Endodermal cell (in vitro differentiated cells): ENCODE data around the gene DENND4B. TPM values are rescaled to one million over a fixed set of nuclear protein-coding genes. Genes with fewer than 3 reads are reported as not detected.

ENCODE experiments used
- DNase-seq: peaks from one replicate; pipeline ENCODE4 v3.0.0-alpha.2; 2017
- H3K27ac ChIP-seq: 2 replicates; pipeline ENCODE4 v1.5.1; 2013; ENCODE audit warnings: mild to moderate bottlenecking, low read depth, low read length, moderate library complexity
- H3K27me3 ChIP-seq: 2 replicates; pipeline ENCODE4 v1.6.1; 2013; ENCODE audit warnings: mild to moderate bottlenecking, low read length, moderate library complexity; ENCODE audit not compliant: insufficient read depth, control insufficient read depth, poor library complexity, severe bottlenecking
- H3K36me3 ChIP-seq: 2 replicates; pipeline ENCODE4 v1.7.0; 2013; ENCODE audit warnings: mild to moderate bottlenecking, low read length, moderate library complexity; ENCODE audit not compliant: control insufficient read depth, insufficient read depth
- H3K4me1 ChIP-seq: one replicate; pipeline ENCODE4 v1.7.0; 2013; ENCODE audit warnings: low read length; ENCODE audit not compliant: control insufficient read depth, insufficient read depth
- H3K4me3 ChIP-seq: 2 replicates; pipeline ENCODE4 v1.5.1; 2013; ENCODE audit warnings: mild to moderate bottlenecking, low read length, moderate library complexity
- H3K9ac ChIP-seq: 2 replicates; pipeline ENCODE4 v1.6.1; 2013; ENCODE audit warnings: mild to moderate bottlenecking, low read length, moderate library complexity; ENCODE audit not compliant: poor library complexity, severe bottlenecking; ENCODE audit errors: extremely low read depth
- H3K9me3 ChIP-seq: 2 replicates; pipeline ENCODE4 v1.6.1; 2013; ENCODE audit warnings: mild to moderate bottlenecking, low read length, moderate library complexity; ENCODE audit not compliant: control insufficient read depth
- H3K27ac Mint-ChIP-seq: 2 replicates; pipeline ENCODE4 v1.8.0; 2020; ENCODE audit warnings: mixed read lengths
- H3K27me3 Mint-ChIP-seq: 2 replicates; pipeline ENCODE4 v1.8.0; 2021; ENCODE audit warnings: mild to moderate bottlenecking, mixed read lengths; ENCODE audit not compliant: insufficient read depth
- H3K36me3 Mint-ChIP-seq: 2 replicates; pipeline ENCODE4 v1.8.0; 2020; ENCODE audit warnings: low read depth, mixed read lengths
- H3K4me1 Mint-ChIP-seq: 2 replicates; pipeline ENCODE4 v1.8.0; 2020; ENCODE audit warnings: mixed read lengths
- H3K4me3 Mint-ChIP-seq: 2 replicates; pipeline ENCODE4 v1.8.0; 2020; ENCODE audit warnings: mild to moderate bottlenecking, moderate library complexity, mixed read lengths
- H3K9me3 Mint-ChIP-seq: 2 replicates; pipeline ENCODE4 v1.8.0; 2020; ENCODE audit warnings: mild to moderate bottlenecking, mixed read lengths
- CTCF ChIP-seq: fragments of 200-600 bp; sonication (generic); conservative IDR thresholded peaks from 2 replicates; pipeline ENCODE4 v1.5.0; 2021; ENCODE audit warnings: antibody characterized with exemption, mild to moderate bottlenecking
- WGBS, 2 experiments: methylation state at CpG; one replicate each; pipeline versions ENCODE4 v1.1.5 to v1.1.7; 2013; ENCODE audit warnings: missing lambda C conversion rate in 2 of 2, mixed read lengths in 1 of 2; ENCODE audit not compliant: insufficient coverage in 1 of 2, insufficient read length in 1 of 2; 5-methylcytosine and 5-hydroxymethylcytosine counted together
- total RNA-seq, 2 donors: library from RNA; stranded (reverse); fragmentation: NEBNext Ultra II Directional in 1 of 2; extraction: Animal tissue kit (Norgen Biotek cat#: 25700) in 1 of 2; gene quantifications; 2 replicates in 1 of 2; 3 replicates in 1 of 2; pipeline ENCODE4 v1.2.1, GENCODE V29; 2021

The DENND4B gene
- total RNA-seq, 2 donors from 2014 or later: 89.5 to 115 TPM

- DNase-seq: no peak
- no peaks in the 10 kb centered on the region for H3K27me3 ChIP-seq
Measured at GRCh38 chr1:153928245-153928644, 18.3 kb downstream of the DENND4B start.

GRCh38 chr1:153926405-153926804, 20.1 kb downstream of the DENND4B start:
- Histone ChIP-seq H3K4me1 (no peaks in the 10 kb centered on the region), H3K9me3 (no peaks in the 10 kb centered on the region), H3K4me3 (no peak overlapping the region), H3K9ac (no peak overlapping the region), H3K27me3 (no peaks in the 10 kb centered on the region), H3K36me3 (peaks cover 4% of the 10 kb centered on the region), H3K27ac (no peak overlapping the region)
- Mint-ChIP-seq H3K9me3 (no peaks in the 10 kb centered on the region), H3K27ac (no peak overlapping the region), H3K36me3 (peaks cover 14% of the 10 kb centered on the region), H3K27me3 (no peaks in the 10 kb centered on the region), H3K4me1 (peaks cover 5% of the 10 kb centered on the region), H3K4me3 (no peak overlapping the region)
- 89% methylated on average over 4 of the region's 4 CpGs for WGBS, 2 experiments
- TF ChIP-seq CTCF: no peak
- DNase-seq: no peak

More at GRCh38 chr1:153928245-153928644, 18.3 kb downstream of the DENND4B start:
- no peaks in the 10 kb centered on the region for H3K9me3 Mint-ChIP-seq
- H3K9ac ChIP-seq: no peak overlapping the region
- 90% methylated on average over 1 of the region's 1 CpG; no CpG with 5 or more reads in 1 of the 2 experiments for WGBS, 2 experiments
- no peak for TF ChIP-seq CTCF
- H3K27ac Mint-ChIP-seq: no peak overlapping the region
- peaks cover 2% of the 10 kb centered on the region for H3K4me1 Mint-ChIP-seq
- no peaks in the 10 kb centered on the region for H3K27me3 Mint-ChIP-seq
- peaks cover 18% of the 10 kb centered on the region for H3K36me3 ChIP-seq
- no peak overlapping the region for H3K4me3 ChIP-seq
- no peaks in the 10 kb centered on the region for H3K4me1 ChIP-seq
- H3K27ac ChIP-seq: peak overlapping the region; percentile 44
- no peak overlapping the region for H3K4me3 Mint-ChIP-seq
- H3K36me3 Mint-ChIP-seq: peaks cover 22% of the 10 kb centered on the region
- no peaks in the 10 kb centered on the region for H3K9me3 ChIP-seq

GRCh38 chr1:153922972-153923925, 23.3 kb downstream of the DENND4B start, which contains the start of gene GATAD2B:
GATAD2B (minus strand) TSS chr1:153922972; CDS start chr1:153828347, 94,625 bp downstream.
- TF ChIP-seq CTCF: no peak
- Histone ChIP-seq H3K27me3 (no peaks in the 10 kb centered on the region), H3K9me3 (no peaks in the 10 kb centered on the region), H3K27ac (peak within 1 kb of the TSS; percentile 91), H3K4me3 (peak within 1 kb of the TSS; percentile 97), H3K36me3 (peaks cover 8% of the 10 kb centered on the region), H3K9ac (peak within 1 kb of the TSS; percentile 79), H3K4me1 (peaks cover 12% of the 10 kb centered on the region)
- Mint-ChIP-seq H3K27ac (peak within 1 kb of the TSS; percentile 94), H3K27me3 (no peaks in the 10 kb centered on the region), H3K36me3 (no peaks in the 10 kb centered on the region), H3K9me3 (no peaks in the 10 kb centered on the region), H3K4me3 (peak within 1 kb of the TSS; percentile 95), H3K4me1 (peaks cover 23% of the 10 kb centered on the region)
- 2% methylated on average over 27 to 53 of the region's 53 CpGs for WGBS, 2 experiments
- peak; percentile 100 for DNase-seq
